ENCODE measurements around the gene SSC5D. TPM values are rescaled to one million over a fixed set of nuclear protein-coding genes. Genes with fewer than 3 reads are reported as not detected.

Gene SSC5D
- polyA plus RNA-seq, 1 donor = 13.3 TPM

DNA sequence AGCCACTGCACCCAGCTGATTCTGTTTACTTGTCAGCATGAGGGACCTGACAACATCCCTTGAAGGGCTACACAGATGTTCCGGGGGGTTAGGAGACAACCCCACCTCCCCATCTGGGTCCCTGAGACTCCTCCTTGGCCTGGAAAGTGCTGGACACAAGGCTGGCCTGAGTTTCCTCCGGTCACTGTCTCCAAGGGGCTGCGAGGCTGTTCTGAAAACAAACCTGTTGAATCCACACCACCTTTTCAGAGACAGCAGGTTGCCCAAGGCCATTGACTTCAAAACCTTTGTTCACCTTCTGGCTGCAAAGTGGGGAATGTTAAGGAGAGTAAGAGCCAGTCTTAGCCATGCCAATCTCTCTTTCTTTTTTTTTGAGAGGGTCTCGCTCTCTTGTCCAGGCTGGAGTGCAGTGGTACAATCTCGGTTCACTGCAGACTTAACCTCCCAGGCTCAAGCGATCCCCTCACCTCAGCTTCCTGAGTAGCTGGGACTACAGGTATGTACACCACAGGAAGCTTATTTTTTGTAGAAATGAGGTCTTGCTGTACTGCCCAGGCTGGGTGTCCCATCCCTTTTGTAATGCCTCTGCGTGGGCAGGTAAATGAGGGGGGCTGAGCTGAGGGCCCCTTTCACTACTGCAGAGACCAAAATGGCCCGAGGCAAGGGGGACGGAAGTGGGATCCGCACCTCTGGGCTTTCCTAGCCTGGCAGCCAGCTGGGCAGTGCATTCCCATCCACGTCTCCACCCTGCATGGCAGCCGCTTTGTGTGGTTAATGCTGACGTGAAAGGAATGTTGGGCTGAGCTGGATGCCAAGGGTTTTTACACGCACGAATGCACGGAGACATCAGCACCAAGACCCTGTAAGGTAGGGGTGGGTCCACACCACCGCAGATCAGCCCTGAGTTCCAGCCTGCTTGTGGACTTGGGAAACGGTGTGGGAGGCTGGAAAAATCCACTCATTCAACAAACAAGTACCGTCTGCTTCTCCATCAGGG, 13.7 kb upstream of the SSC5D start:
- no peak for DNase-seq

- peak; percentile 100 for DNase-seq
These were observed 12.0 kb upstream of the SSC5D start, which contains the start of gene ZNF628 for GRCh38 chr19:55476100-55476775. ZNF628 (plus strand) TSS chr19:55476617; CDS start chr19:55479911, 3,294 bp downstream.

GRCh38 chr19:55477905-55478304, 10.3 kb upstream of the SSC5D start:
- DNase-seq = no peak

DNA sequence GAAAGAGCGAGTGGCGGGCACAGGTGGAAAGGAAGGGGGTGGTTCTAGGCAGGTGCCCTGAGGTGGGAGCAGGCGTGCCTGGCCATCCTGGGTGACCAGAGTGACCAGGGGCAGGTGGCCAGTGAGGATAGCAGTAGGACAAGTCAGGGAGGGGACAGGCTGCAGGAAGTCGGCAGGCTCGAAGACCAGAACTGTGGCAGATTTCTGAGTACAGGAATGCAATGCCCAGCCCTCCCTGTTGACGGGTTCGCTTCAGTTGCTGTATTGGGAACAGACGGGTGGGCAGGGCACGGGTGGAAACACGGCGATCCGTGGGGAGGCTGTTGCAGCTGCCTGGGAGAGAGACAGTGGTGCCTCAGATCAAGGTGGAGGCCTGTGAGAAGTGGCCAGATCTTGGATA, 9.9 kb upstream of the SSC5D start:
- no peak for DNase-seq

DNA sequence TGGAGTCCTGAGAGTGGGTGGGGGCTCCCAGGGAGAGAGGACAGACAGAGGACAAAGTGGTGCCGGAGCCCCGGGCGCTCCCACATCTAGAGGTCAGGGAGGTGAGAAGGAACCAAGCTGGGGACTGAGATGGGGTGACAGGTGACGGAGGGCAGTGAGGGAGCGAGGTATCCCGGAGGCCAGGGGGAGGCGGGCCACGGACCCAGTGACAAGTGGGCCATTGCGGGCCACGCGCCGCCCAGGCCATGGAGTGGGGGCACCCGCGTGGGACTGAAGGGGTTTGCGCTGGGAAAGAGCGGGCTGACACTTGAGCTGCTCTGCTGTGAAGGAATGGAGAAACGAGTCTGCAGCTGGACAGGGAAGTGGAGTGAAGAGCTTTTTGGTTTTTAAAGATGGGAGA, 9.2 kb upstream of the SSC5D start:
- DNase-seq = no peak

- no peak for DNase-seq
These were observed 8.6 kb upstream of the SSC5D start for GRCh38 chr19:55479451-55480230.

- DNase-seq = no peak
These were observed 7.0 kb upstream of the SSC5D start for GRCh38 chr19:55481148-55481793.

- DNase-seq = no peak
These were observed 6.5 kb upstream of the SSC5D start for GRCh38 chr19:55481794-55482155.

DNA sequence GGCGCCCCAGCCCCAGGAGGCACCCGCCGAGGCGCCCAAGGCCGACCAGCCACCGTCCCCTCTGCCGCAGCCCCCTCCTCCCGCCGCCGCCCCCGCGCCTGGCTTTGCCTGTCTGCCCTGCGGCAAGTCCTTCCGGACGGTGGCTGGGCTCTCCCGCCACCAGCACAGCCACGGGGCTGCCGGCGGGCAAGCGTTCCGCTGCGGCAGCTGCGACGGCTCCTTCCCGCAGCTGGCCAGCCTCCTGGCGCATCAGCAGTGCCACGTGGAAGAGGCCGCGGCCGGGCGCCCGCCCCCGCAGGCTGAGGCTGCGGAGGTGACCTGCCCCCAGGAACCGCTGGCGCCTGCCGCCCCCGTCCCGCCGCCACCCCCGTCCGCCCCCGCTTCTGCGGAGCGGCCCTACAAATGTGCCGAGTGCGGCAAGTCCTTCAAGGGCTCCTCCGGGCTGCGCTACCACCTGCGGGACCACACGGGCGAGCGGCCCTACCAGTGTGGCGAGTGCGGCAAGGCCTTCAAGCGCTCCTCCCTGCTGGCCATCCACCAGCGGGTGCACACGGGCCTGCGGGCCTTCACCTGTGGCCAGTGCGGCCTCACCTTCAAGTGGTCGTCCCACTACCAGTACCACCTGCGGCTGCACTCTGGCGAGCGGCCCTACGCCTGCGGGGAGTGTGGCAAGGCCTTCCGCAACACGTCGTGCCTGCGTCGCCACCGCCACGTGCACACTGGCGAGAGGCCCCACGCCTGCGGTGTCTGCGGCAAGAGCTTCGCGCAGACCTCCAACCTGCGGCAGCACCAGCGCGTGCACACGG, 5.9 kb upstream of the SSC5D start:
- no peak for DNase-seq

DNA sequence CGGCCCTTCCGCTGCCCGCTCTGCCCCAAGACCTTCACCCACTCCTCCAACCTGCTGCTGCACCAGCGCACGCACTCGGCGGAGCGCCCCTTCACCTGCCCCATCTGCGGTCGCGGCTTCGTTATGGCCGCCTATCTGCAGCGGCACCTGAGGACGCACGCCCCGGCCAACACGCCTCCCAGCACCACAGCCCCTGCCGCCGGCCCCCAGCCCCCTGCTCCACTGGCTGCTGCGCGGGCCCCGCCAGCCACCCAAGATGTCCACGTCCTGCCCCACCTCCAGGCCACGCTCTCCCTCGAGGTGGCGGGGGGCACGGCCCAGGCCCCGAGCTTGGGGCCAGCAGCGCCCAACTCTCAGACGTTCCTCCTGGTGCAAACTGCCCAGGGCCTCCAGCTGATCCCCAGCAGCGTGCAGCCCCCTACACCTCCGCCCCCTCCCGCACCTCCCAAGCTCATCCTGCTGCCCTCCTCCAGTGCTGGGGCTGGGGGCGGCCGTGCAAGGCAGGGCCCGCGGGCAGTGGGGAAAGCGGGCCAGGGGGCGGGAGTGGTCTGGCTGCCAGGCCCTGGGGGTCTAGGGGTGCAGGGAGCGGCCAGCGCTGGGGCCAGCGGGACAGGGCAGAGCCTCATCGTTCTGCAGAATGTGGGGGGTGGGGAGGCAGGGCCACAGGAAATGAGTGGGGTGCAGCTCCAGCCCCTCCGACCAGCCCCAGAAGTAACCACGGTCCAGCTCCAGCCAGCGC, 5.1 kb upstream of the SSC5D start:
- no peak for DNase-seq

- no peak for DNase-seq
These were observed 4.3 kb upstream of the SSC5D start for GRCh38 chr19:55483706-55484592.

GRCh38 chr19:55484593-55485438, 3.4 kb upstream of the SSC5D start, which contains the start of gene NAT14:
NAT14 (plus strand) TSS chr19:55485188; CDS start chr19:55485709, 521 bp downstream.
- peak; percentile 80 for DNase-seq

GRCh38 chr19:55485439-55486011, 2.7 kb upstream of the SSC5D start:
- DNase-seq = no peak

DNA sequence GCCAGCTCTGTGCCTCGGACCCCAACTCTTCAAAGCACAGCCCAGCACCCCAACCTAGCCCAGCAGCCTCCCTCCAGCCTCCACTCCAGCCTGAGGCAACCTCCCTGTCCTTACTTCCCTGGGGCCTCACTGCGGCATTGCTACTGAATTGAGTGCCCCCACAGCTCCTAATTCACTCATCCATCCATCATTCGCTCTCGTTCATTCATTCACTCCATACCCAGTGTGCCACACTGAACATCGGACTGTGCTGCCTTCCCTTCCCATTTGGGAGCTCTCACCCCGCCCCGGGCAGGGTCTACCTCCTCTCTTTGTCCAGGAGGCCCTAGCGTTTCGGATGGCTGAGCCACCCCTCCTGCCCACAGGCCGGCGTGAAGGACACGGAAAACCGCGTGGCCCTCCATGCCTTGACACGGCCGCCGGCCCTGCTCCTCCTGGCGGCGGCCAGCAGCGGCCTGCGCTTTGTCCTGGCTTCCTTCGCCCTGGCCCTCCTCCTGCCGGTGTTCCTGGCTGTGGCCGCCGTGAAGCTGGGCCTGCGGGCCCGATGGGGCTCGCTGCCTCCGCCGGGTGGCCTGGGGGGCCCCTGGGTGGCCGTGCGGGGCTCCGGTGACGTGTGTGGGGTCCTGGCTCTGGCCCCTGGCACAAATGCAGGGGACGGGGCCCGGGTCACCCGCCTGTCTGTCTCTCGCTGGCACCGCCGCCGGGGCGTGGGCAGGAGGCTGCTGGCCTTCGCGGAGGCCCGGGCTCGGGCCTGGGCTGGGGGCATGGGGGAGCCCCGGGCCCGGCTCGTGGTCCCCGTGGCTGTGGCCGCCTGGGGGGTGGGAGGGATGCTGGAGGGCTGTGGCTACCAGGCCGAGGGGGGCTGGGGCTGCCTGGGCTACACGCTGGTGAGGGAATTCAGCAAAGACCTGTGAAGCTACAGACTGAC, 1.9 kb upstream of the SSC5D start:
- DNase-seq = no peak

DNA sequence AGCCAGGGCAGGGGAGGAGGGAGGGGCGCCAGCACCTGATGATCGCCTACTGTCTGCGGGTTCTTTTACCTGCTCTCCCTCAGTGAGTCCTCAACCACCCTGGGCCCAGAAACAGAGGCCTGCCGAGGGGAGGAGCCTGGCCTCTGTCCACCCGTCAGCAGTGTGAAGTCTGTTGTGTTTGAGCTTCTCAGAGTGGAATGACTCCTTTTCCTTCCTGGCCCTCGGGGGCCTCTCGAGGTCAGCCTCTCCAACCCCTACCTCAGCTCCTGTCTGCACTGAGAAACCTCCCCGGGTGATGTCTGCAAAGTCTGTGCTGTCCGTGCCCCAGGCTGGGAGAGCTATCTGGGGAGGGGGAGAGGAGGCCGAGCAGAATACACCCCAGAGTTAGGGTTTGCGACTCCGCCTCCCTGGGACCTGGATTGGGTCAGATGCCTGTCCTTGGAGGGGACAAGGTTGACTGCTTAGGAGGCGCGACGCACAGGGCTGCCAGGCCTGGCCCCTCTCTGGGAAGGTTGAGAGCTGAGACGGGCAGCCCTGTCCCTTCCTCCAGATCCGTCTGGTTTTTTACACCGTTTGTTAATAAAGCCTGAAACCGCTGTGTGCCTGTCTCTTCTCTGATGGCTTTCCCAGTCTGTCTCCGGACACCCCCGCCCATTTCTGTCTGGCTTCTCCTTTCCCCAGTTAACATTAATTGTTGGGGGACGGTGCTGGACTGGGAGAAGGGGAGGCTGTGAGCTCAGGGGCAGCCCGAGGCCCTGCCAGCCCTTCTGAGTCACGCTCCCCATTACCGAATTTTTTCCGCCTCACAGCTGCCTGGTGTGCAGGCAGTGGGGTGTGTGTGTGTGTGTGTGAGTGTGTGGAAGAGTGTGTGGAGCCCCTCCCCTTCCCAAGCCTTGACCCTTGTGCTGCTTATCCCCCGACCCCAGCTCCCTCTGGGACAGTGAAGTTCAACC, 989 bp upstream of the SSC5D start:
- DNase-seq = peak; percentile 97
